ENCODE measurements around the gene SPINT2. TPM values are rescaled to one million over a fixed set of nuclear protein-coding genes. Genes with fewer than 3 reads are reported as not detected.
A peak's percentile ranks its signal among the peaks of the same experiment; 100 is the strongest.

The SPINT2 gene
- total RNA-seq, 1 donor from 2014 or later = 171 TPM

DNA sequence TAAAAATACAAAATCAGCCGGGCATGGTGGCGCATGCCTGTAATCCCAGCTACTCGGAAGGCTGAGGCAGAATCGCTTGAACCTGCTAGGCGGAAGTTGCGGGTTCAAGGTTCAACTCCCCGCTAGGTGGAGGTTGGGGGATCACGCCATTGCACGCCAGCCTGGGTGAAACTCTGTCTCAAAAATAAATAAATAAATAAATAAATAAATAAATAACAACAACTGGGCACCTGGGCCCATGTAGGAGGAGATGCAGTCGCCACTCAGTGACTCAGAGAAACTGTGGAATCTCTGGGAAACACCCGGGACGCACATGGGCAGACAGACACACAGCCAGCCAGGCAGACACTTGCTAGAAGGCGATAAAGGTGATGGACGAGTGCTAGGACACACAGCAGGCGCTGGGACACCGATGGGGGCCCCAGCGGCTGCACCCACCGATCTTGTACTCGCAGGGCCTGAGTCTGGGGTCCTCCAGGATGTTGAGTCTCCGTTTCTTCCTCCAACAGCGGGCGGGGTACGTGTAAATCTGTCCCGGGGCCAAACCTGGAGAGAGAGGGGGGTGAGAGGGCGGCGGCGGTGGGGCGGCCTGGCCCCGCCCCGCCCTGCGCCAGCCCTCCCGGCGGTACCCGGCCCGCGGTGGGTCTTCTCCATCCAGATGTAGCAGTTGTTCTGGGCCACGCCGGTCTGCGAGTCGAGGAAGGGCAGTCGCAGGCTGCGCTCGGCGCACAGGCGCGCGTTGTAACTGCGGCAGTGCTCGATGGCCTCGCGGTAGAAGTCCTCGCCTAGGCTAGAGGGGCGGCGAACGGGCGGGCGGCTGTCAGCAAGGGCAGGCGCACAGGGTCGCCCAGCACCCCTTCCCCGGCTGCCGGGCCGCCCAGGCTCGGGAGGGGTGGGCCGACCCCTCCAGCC lies 42.2 kb upstream of the SPINT2 start:
- DNase-seq (ENCODE audit: low read depth) = no peak
- Histone ChIP-seq H3K79me2 (ENCODE audit: insufficient read depth, low read length) (peaks cover 10% of the 10 kb centered on the region), H3K4me3 (ENCODE audit: insufficient read depth, low read depth, low read length) (no peak overlapping the region), H3K27me3 (ENCODE audit: insufficient read depth, low read length) (no peaks in the 10 kb centered on the region), H4K20me1 (ENCODE audit: insufficient read depth, low read length) (peaks cover 12% of the 10 kb centered on the region), H2AFZ (ENCODE audit: low read depth, low read length) (no peak overlapping the region), H3K9me3 (ENCODE audit: insufficient read depth, low read depth, low read length) (no peaks in the 10 kb centered on the region), H3K9ac (ENCODE audit: low read length) (no peak overlapping the region), H3K4me1 (ENCODE audit: insufficient read depth, low read length) (peaks cover 9% of the 10 kb centered on the region), H3K27ac (ENCODE audit: low read depth, low read length) (no peak overlapping the region), H3K36me3 (ENCODE audit: insufficient read depth, low read length) (peaks cover 2% of the 10 kb centered on the region), H3K4me2 (ENCODE audit: low read length) (no peak overlapping the region)
- Mint-ChIP-seq H3K4me1 (ENCODE audit: low read depth, unreplicated experiment) (peaks cover 5% of the 10 kb centered on the region), H3K4me3 (ENCODE audit: unreplicated experiment) (no peak overlapping the region), H3K27ac (ENCODE audit: unreplicated experiment) (no peak overlapping the region), H3K9me3 (ENCODE audit: unreplicated experiment) (no peaks in the 10 kb centered on the region), H3K36me3 (ENCODE audit: low read depth, unreplicated experiment) (peaks cover 11% of the 10 kb centered on the region), H3K27me3 (ENCODE audit: low read depth, unreplicated experiment) (no peaks in the 10 kb centered on the region)
- TF ChIP-seq, protein P1, sequence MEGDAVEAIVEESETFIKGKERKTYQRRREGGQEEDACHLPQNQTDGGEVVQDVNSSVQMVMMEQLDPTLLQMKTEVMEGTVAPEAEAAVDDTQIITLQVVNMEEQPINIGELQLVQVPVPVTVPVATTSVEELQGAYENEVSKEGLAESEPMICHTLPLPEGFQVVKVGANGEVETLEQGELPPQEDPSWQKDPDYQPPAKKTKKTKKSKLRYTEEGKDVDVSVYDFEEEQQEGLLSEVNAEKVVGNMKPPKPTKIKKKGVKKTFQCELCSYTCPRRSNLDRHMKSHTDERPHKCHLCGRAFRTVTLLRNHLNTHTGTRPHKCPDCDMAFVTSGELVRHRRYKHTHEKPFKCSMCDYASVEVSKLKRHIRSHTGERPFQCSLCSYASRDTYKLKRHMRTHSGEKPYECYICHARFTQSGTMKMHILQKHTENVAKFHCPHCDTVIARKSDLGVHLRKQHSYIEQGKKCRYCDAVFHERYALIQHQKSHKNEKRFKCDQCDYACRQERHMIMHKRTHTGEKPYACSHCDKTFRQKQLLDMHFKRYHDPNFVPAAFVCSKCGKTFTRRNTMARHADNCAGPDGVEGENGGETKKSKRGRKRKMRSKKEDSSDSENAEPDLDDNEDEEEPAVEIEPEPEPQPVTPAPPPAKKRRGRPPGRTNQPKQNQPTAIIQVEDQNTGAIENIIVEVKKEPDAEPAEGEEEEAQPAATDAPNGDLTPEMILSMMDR (IDR thresholded peaks at IDR 0.05; ENCODE audit: insufficient read depth, low read depth, low read length) = no peak
- TF ChIP-seq EZH2 (IDR thresholded peaks at IDR 0.05; ENCODE audit: insufficient read depth, low read length) = no peak
- FAIRE-seq = no peak

DNA sequence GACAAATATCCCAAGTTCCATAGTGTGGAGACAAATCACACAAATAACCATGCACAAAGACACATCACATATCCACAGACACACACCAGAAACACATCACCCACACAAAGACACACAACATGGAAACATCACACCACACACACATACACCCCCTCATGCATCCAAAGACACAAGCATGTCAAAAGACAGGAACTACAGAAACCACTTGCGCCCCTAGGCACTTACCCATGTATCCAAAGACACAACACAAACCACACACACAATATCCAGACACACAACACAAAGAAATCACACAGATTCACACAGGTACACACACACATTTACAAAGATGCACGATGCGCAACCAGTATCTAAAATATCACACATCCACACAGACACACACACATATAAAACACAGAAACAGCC lies 41.3 kb upstream of the SPINT2 start:
- peak overlapping the region; percentile 98 for H3K4me2 ChIP-seq (ENCODE audit: low read length)
- no peak for DNase-seq (ENCODE audit: low read depth)
- peaks cover 12% of the 10 kb centered on the region for H4K20me1 ChIP-seq (ENCODE audit: insufficient read depth, low read length)
- Mint-ChIP-seq H3K27me3 (ENCODE audit: low read depth, unreplicated experiment) (peaks cover 5% of the 10 kb centered on the region), H3K27ac (ENCODE audit: unreplicated experiment) (no peak overlapping the region), H3K9me3 (ENCODE audit: unreplicated experiment) (no peaks in the 10 kb centered on the region), H3K4me3 (ENCODE audit: unreplicated experiment) (peak overlapping the region; percentile 76), H3K36me3 (ENCODE audit: low read depth, unreplicated experiment) (peaks cover 10% of the 10 kb centered on the region), H3K4me1 (ENCODE audit: low read depth, unreplicated experiment) (peaks cover 7% of the 10 kb centered on the region)
- TF ChIP-seq EZH2 (IDR thresholded peaks at IDR 0.05; ENCODE audit: insufficient read depth, low read length) = no peak
- TF ChIP-seq, protein P1 (IDR thresholded peaks at IDR 0.05; ENCODE audit: insufficient read depth, low read depth, low read length) = no peak
- peaks cover 2% of the 10 kb centered on the region for H3K36me3 ChIP-seq (ENCODE audit: insufficient read depth, low read length)
- no peak overlapping the region for H3K27ac ChIP-seq (ENCODE audit: low read depth, low read length)
- no peaks in the 10 kb centered on the region for H3K27me3 ChIP-seq (ENCODE audit: insufficient read depth, low read length)
- no peak for FAIRE-seq
- H3K9me3 ChIP-seq (ENCODE audit: insufficient read depth, low read depth, low read length) = no peaks in the 10 kb centered on the region
- H3K9ac ChIP-seq (ENCODE audit: low read length) = peak overlapping the region; percentile 77
- H3K4me3 ChIP-seq (ENCODE audit: insufficient read depth, low read depth, low read length) = peak overlapping the region; percentile 68
- H3K4me1 ChIP-seq (ENCODE audit: insufficient read depth, low read length) = peaks cover 9% of the 10 kb centered on the region
- H3K79me2 ChIP-seq (ENCODE audit: insufficient read depth, low read length) = peaks cover 10% of the 10 kb centered on the region
- H2AFZ ChIP-seq (ENCODE audit: low read depth, low read length) = no peak overlapping the region

DNA sequence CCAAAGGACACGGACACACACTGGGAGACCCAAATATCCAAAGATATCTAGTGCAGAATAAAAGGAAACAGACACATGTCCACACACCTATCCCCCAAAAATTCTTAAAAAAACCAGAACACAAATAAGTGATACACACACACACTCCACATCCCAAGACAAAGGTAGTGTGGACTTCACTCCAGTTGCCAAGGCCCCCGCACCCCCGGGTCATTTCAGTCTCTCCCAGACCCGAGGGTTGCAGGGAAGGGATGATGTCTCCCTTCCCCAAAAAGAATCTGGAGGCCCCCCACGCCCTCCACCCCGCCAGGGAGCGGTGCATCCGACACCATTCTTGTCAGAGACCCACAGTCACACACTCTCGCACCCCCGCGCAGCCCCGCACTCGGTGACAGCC lies 40.8 kb upstream of the SPINT2 start:
- TF ChIP-seq, protein P1 (IDR thresholded peaks at IDR 0.05; ENCODE audit: insufficient read depth, low read depth, low read length) = no peak
- no peak for TF ChIP-seq EZH2 (IDR thresholded peaks at IDR 0.05; ENCODE audit: insufficient read depth, low read length)

More for the DNA sequence above, 40.8 kb upstream of the SPINT2 start:
- DNase-seq (ENCODE audit: low read depth) (no peak), FAIRE-seq (no peak)
- H3K4me3 ChIP-seq (ENCODE audit: insufficient read depth, low read depth, low read length) = peak overlapping the region; percentile 68
- Mint-ChIP-seq H3K27me3 (ENCODE audit: low read depth, unreplicated experiment) (peaks cover 5% of the 10 kb centered on the region), H3K9me3 (ENCODE audit: unreplicated experiment) (no peaks in the 10 kb centered on the region), H3K36me3 (ENCODE audit: low read depth, unreplicated experiment) (peaks cover 5% of the 10 kb centered on the region), H3K4me3 (ENCODE audit: unreplicated experiment) (peak overlapping the region; percentile 76), H3K27ac (ENCODE audit: unreplicated experiment) (no peak overlapping the region), H3K4me1 (ENCODE audit: low read depth, unreplicated experiment) (peaks cover 7% of the 10 kb centered on the region)
- peaks cover 10% of the 10 kb centered on the region for H3K4me1 ChIP-seq (ENCODE audit: insufficient read depth, low read length)
- peak overlapping the region; percentile 65 for H2AFZ ChIP-seq (ENCODE audit: low read depth, low read length)
- H4K20me1 ChIP-seq (ENCODE audit: insufficient read depth, low read length) = peaks cover 12% of the 10 kb centered on the region
- no peak overlapping the region for H3K27ac ChIP-seq (ENCODE audit: low read depth, low read length)
- no peaks in the 10 kb centered on the region for H3K9me3 ChIP-seq (ENCODE audit: insufficient read depth, low read depth, low read length)
- no peaks in the 10 kb centered on the region for H3K36me3 ChIP-seq (ENCODE audit: insufficient read depth, low read length)
- H3K27me3 ChIP-seq (ENCODE audit: insufficient read depth, low read length) = no peaks in the 10 kb centered on the region
- peak overlapping the region; percentile 77 for H3K9ac ChIP-seq (ENCODE audit: low read length)
- peaks cover 10% of the 10 kb centered on the region for H3K79me2 ChIP-seq (ENCODE audit: insufficient read depth, low read length)
- H3K4me2 ChIP-seq (ENCODE audit: low read length) = peak overlapping the region; percentile 98
